Ectodermal cell (in vitro differentiated cells): ENCODE data around the gene CALU.

Experiments used
- H3K27ac ChIP-seq: 2 replicates; pipeline ENCODE4 v1.7.0; 2013; ENCODE audit warnings: mild to moderate bottlenecking, low read depth, low read length; ENCODE audit not compliant: insufficient read depth, poor library complexity, severe bottlenecking
- H3K27me3 ChIP-seq: 2 replicates; pipeline ENCODE4 v1.7.0; 2013; ENCODE audit warnings: mild to moderate bottlenecking, low read length; ENCODE audit not compliant: insufficient read depth, control insufficient read depth, poor library complexity, severe bottlenecking
- H3K36me3 ChIP-seq: one replicate; pipeline ENCODE4 v1.7.0; 2013; ENCODE audit warnings: low read length; ENCODE audit not compliant: control insufficient read depth, insufficient read depth
- H3K4me1 ChIP-seq: one replicate; pipeline ENCODE4 v1.7.0; 2013; ENCODE audit warnings: low read length; ENCODE audit not compliant: control insufficient read depth, insufficient read depth
- H3K4me3 ChIP-seq: 2 replicates; pipeline ENCODE4 v1.7.0; 2013; ENCODE audit warnings: low read depth, low read length, control low read depth; ENCODE audit not compliant: insufficient read depth
- H3K9me3 ChIP-seq: 2 replicates; pipeline ENCODE4 v1.7.0; 2013; ENCODE audit warnings: mild to moderate bottlenecking, low read length, moderate library complexity; ENCODE audit not compliant: control insufficient read depth
- WGBS, 2 experiments: methylation state at CpG; one replicate each; pipeline ENCODE4 v1.1.7; 2013; ENCODE audit warnings: missing lambda C conversion rate in 2 of 2; 5-methylcytosine and 5-hydroxymethylcytosine counted together

The CALU gene

DNA sequence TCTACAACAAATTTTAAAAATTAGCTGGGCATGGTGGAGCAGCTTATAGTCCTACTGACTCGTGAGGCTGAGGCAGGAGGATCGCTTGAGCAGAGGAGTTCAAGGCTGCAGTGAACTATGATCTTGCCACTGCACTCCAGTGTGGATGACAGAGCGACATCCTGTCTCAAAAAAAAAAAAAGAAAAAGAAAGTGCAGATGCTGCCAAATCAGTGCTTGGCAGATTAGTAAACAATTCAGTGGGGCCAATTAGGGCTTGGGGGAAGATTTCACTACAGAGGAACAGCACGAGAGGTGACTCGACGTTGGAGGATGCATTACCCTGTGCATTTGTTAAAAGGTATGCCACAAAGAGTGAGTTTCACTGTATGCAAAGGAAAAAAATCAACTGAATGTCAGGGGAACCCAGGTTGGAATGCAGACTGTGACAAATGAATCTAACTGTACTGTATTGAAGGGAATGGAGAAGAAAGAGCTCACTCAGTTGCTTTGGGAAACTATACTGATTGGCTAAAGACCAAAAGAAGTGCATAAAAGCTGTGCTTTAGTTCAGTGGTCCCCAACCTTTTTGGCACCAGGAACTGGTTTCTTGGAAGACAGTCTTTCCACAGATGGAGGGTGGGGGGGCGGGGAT is 35.4 kb upstream of the CALU start:
- H3K9me3 ChIP-seq: no peaks in the 10 kb centered on the region
- no peaks in the 10 kb centered on the region for H3K27me3 ChIP-seq
- no peak overlapping the region for H3K27ac ChIP-seq
- 82 to 88% methylated on average over 7 of the region's 7 CpGs for WGBS, 2 experiments
- H3K36me3 ChIP-seq: no peaks in the 10 kb centered on the region
- H3K4me1 ChIP-seq: peaks cover 9% of the 10 kb centered on the region
- H3K4me3 ChIP-seq: no peak overlapping the region

DNA sequence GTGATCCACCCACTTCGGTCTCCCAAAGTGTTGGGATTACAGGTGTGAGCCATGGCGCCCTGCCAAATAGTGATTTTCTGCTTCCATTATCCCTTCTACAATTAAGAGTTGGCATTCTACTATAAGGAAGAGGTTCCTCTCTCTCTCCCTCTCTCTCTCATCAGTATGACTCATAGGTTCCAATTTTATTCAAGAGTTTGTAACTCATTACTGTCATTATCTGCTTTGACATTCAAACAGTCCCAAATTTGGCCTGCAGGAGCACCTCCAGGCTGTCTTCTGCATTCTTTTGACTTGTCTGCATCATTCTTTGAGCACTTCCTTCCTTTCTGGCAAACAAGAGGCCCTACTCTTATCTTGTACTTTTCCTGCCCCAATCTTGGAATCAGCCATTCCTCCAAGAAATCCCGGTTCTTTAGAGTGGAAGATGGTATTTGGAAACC is 33.2 kb upstream of the CALU start:
- Histone ChIP-seq H3K4me3 (no peak overlapping the region), H3K4me1 (peaks cover 14% of the 10 kb centered on the region), H3K27ac (no peak overlapping the region), H3K27me3 (no peaks in the 10 kb centered on the region), H3K9me3 (no peaks in the 10 kb centered on the region), H3K36me3 (no peaks in the 10 kb centered on the region)
- 89 to 91% methylated on average over 3 of the region's 3 CpGs for WGBS, 2 experiments

GRCh38 chr7:128707752-128708151 is 31.4 kb upstream of the CALU start:
- Histone ChIP-seq H3K4me1 (peaks cover 14% of the 10 kb centered on the region), H3K4me3 (no peak overlapping the region), H3K36me3 (no peaks in the 10 kb centered on the region), H3K9me3 (no peaks in the 10 kb centered on the region), H3K27me3 (no peaks in the 10 kb centered on the region), H3K27ac (no peak overlapping the region)
- WGBS, 2 experiments: 61 to 67% methylated on average over 1 of the region's 1 CpG

DNA sequence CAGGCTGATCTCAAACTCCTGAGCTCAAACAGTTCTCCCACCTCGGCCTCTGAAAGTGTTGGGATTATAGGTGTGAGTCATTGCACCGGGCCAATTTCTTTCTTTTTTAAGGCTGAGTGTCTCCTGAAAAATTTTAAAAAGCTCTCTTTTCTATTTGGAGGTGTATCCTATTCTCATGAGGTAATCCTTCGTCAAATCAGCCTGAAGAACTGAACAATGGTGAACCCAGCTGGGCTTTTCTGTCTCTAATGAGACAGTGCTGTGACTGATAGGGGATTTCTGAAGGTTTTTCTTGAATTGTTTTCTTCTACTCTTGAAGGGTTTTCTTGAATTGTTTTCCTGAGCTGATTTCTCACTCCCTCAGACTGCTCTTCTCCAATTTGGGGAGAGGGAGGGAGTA is 30.9 kb upstream of the CALU start:
- H3K4me1 ChIP-seq: peaks cover 14% of the 10 kb centered on the region
- H3K36me3 ChIP-seq: no peaks in the 10 kb centered on the region
- no peaks in the 10 kb centered on the region for H3K9me3 ChIP-seq
- WGBS, 2 experiments: 15 to 21% methylated on average over 3 of the region's 3 CpGs
- H3K27ac ChIP-seq: peak overlapping the region; percentile 80
- no peak overlapping the region for H3K4me3 ChIP-seq
- no peaks in the 10 kb centered on the region for H3K27me3 ChIP-seq

- no peaks in the 10 kb centered on the region for H3K36me3 ChIP-seq
- 51 to 67% methylated on average over 3 of the region's 3 CpGs for WGBS, 2 experiments
- H3K4me3 ChIP-seq: no peak overlapping the region
- H3K27ac ChIP-seq: peak overlapping the region; percentile 80
- H3K27me3 ChIP-seq: no peaks in the 10 kb centered on the region
- H3K4me1 ChIP-seq: peaks cover 14% of the 10 kb centered on the region
- H3K9me3 ChIP-seq: no peaks in the 10 kb centered on the region
Measured at GRCh38 chr7:128708824-128709223, 30.3 kb upstream of the CALU start.

- H3K9me3 ChIP-seq: no peaks in the 10 kb centered on the region
- WGBS, 2 experiments: 96 to 97% methylated on average over 6 of the region's 6 CpGs
- H3K36me3 ChIP-seq: no peaks in the 10 kb centered on the region
- H3K27ac ChIP-seq: no peak overlapping the region
- peaks cover 8% of the 10 kb centered on the region for H3K4me1 ChIP-seq
- H3K4me3 ChIP-seq: no peak overlapping the region
- H3K27me3 ChIP-seq: no peaks in the 10 kb centered on the region
Measured at GRCh38 chr7:128710481-128710880, 28.7 kb upstream of the CALU start.

- Histone ChIP-seq H3K4me1 (peaks cover 4% of the 10 kb centered on the region), H3K36me3 (no peaks in the 10 kb centered on the region), H3K4me3 (no peak overlapping the region), H3K27me3 (no peaks in the 10 kb centered on the region), H3K27ac (no peak overlapping the region), H3K9me3 (no peaks in the 10 kb centered on the region)
- 97 to 98% methylated on average over 2 of the region's 2 CpGs for WGBS, 2 experiments
Measured at GRCh38 chr7:128713794-128714193, 25.4 kb upstream of the CALU start.

DNA sequence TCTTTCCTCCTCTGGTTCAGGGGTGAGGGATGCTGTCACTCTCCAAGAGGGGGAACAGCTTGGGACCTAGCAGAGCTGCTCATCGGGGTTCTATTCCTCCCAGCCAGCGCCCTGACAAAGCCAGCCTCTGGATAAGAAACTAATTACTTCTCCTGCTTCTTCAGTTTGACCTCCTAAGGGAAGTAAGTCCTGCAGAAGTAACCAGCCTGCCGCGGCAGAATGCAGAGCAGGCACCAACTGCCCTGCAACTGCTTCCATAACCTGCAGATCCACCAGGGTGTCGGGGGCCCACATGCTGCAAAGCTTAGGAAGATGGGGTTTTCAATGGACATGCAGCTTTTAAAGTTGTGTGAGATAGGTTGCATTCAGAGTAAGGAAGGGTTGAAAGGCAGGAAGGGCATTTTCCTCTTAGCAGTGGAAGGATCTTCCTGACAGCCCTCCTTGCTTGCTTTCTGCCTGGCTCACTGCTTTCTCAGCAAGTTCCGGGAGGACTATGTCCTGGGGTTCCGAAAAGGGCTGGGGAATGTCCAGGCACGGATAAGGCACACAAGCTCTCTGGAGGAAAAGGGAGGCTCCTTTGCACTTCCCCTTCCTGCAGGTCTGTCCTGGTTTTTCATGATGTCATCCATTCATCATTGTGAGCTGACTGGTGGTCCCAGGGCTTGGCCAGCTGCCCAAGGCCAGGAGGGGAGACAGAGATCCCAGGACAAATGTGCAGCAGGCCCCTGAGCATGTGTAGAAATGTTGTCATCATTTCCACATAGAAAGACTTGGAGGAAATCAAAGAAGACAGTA is 24.3 kb upstream of the CALU start:
- Histone ChIP-seq H3K27ac (no peak overlapping the region), H3K9me3 (no peaks in the 10 kb centered on the region), H3K36me3 (no peaks in the 10 kb centered on the region), H3K4me3 (no peak overlapping the region), H3K4me1 (no peaks in the 10 kb centered on the region), H3K27me3 (no peaks in the 10 kb centered on the region)
- WGBS, 2 experiments: 92% methylated on average over 8 of the region's 8 CpGs

GRCh38 chr7:128718967-128719642 is 20.1 kb upstream of the CALU start:
- Histone ChIP-seq H3K4me3 (no peak overlapping the region), H3K4me1 (no peaks in the 10 kb centered on the region), H3K9me3 (no peaks in the 10 kb centered on the region), H3K27ac (no peak overlapping the region), H3K36me3 (no peaks in the 10 kb centered on the region), H3K27me3 (no peaks in the 10 kb centered on the region)
- WGBS, 2 experiments: 93% methylated on average over 5 to 6 of the region's 6 CpGs

DNA sequence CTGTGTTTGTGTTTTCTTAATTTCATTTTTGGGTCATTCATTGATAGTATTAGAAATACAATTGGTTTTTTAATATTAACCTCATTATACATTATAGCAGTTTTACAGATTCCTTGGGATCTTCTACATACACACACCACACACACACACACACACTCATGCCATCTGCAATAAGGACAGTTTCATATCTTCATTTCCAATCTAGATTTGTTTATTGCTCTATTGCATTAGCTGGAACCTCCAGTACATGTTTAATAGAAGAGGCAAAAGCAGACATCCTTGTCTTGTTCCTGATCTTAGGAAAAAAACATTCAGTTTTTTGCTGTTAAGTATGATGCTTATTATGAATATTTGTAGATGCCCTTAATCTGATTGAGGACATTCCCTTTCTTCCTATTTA is 17.8 kb upstream of the CALU start:
- H3K4me3 ChIP-seq: no peak overlapping the region
- no peaks in the 10 kb centered on the region for H3K36me3 ChIP-seq
- no peak overlapping the region for H3K27ac ChIP-seq
- H3K9me3 ChIP-seq: no peaks in the 10 kb centered on the region
- H3K27me3 ChIP-seq: no peaks in the 10 kb centered on the region
- H3K4me1 ChIP-seq: no peaks in the 10 kb centered on the region
